Osteoblast (primary cell): ENCODE measurements around the gene ZC3H12C. TPM values are rescaled to one million over a fixed set of nuclear protein-coding genes. Genes with fewer than 3 reads are reported as not detected.

Source experiments
- DNase-seq: peaks from one replicate; pipeline ENCODE4 v3.0.0; 2011; ENCODE audit warnings: low spot score, mixed read lengths; ENCODE audit not compliant: insufficient read length; ENCODE audit errors: missing footprints
- H2AFZ ChIP-seq: 2 replicates; pipeline ENCODE4 v1.6.0; 2011; ENCODE audit warnings: mild to moderate bottlenecking, low read length
- H3K27ac ChIP-seq: 2 replicates; pipeline ENCODE4 v1.5.1; 2011; ENCODE audit warnings: mild to moderate bottlenecking, low read depth, low read length, moderate library complexity
- H3K27me3 ChIP-seq: 2 replicates; pipeline ENCODE4 v1.6.0; 2012; ENCODE audit warnings: mild to moderate bottlenecking, control low read depth, inconsistent platforms, low read length, moderate library complexity; ENCODE audit not compliant: insufficient read depth
- H3K36me3 ChIP-seq: 2 replicates; pipeline ENCODE4 v1.5.1; 2011; ENCODE audit warnings: mild to moderate bottlenecking, low read length, control low read depth, moderate library complexity; ENCODE audit not compliant: insufficient read depth
- H3K4me1 ChIP-seq: 2 replicates; pipeline ENCODE4 v1.5.1; 2011; ENCODE audit warnings: mild to moderate bottlenecking, low read length, control low read depth, moderate library complexity; ENCODE audit not compliant: insufficient read depth
- H3K4me2 ChIP-seq: 2 replicates; pipeline ENCODE4 v1.6.0; 2011; ENCODE audit warnings: mild to moderate bottlenecking, low read length; ENCODE audit not compliant: insufficient read depth
- H3K4me3 ChIP-seq: fragments of 200-600 bp; sonication (generic); 3 replicates; pipeline ENCODE4 v1.5.1; 2012; ENCODE audit warnings: mild to moderate bottlenecking, low read length, inconsistent platforms; ENCODE audit not compliant: insufficient read depth
- H3K79me2 ChIP-seq: 2 replicates; pipeline ENCODE4 v1.6.0; 2012; ENCODE audit warnings: mild to moderate bottlenecking, low read length, control low read depth, inconsistent platforms; ENCODE audit not compliant: insufficient read depth
- H3K9me3 ChIP-seq: 2 replicates; pipeline ENCODE4 v1.5.1; 2011; ENCODE audit warnings: low read depth, low read length, control low read depth
- H4K20me1 ChIP-seq: 2 replicates; pipeline ENCODE4 v1.6.0; 2012; ENCODE audit warnings: mild to moderate bottlenecking, low read length, control low read depth; ENCODE audit not compliant: insufficient read depth
- total RNA-seq: library from RNA; depleted of rRNA; stranded (reverse); fragments of >200 nt; gene quantifications from 2 replicates; pipeline ENCODE4 v1.2.3, GENCODE V29; 2012
- TF ChIP-seq, protein P1 (sequence below): IDR thresholded peaks from 2 replicates; pipeline ENCODE4 v1.5.1; 2011; ENCODE audit warnings: mild to moderate bottlenecking, low read depth, low read length, moderate library complexity; ENCODE audit errors: extremely low read depth

ZC3H12C gene
- total RNA-seq, 1 donor: 10.5 TPM

DNA sequence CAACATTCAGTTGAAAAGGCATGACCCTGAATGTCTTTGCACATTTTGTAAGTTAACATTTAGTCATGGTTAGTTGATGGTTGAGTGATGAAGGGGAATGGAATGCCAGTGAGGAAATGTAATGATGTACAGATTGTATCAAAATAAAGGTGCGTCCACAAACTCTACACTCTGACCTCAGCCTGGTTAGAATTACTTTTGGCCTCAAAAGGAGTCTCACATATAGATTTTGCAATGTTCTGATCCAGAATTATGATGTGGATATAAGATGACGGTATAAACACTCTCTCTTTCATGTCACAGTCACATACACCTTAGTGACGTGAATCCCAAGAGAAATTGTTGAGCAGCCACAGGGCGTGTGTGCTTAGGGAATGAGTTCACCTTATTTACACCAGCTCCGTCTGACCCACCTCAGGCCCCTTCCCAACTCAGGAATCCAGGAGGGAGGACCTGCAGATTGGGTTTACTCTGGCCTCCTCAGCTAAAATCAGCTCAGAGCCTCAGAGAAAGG is 103.1 kb downstream of the ZC3H12C start:
- TF ChIP-seq, protein P1, sequence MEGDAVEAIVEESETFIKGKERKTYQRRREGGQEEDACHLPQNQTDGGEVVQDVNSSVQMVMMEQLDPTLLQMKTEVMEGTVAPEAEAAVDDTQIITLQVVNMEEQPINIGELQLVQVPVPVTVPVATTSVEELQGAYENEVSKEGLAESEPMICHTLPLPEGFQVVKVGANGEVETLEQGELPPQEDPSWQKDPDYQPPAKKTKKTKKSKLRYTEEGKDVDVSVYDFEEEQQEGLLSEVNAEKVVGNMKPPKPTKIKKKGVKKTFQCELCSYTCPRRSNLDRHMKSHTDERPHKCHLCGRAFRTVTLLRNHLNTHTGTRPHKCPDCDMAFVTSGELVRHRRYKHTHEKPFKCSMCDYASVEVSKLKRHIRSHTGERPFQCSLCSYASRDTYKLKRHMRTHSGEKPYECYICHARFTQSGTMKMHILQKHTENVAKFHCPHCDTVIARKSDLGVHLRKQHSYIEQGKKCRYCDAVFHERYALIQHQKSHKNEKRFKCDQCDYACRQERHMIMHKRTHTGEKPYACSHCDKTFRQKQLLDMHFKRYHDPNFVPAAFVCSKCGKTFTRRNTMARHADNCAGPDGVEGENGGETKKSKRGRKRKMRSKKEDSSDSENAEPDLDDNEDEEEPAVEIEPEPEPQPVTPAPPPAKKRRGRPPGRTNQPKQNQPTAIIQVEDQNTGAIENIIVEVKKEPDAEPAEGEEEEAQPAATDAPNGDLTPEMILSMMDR: no peak
- H4K20me1 ChIP-seq: no peaks in the 10 kb centered on the region
- H3K27me3 ChIP-seq: no peaks in the 10 kb centered on the region
- no peaks in the 10 kb centered on the region for H3K36me3 ChIP-seq
- peak; percentile 58 for DNase-seq
- no peak overlapping the region for H2AFZ ChIP-seq
- H3K4me3 ChIP-seq: no peak overlapping the region
- H3K9me3 ChIP-seq: no peaks in the 10 kb centered on the region
- peak overlapping the region; percentile 21 for H3K4me2 ChIP-seq
- no peaks in the 10 kb centered on the region for H3K79me2 ChIP-seq
- H3K4me1 ChIP-seq: peaks cover 30% of the 10 kb centered on the region
- peak overlapping the region; percentile 11 for H3K27ac ChIP-seq

DNA sequence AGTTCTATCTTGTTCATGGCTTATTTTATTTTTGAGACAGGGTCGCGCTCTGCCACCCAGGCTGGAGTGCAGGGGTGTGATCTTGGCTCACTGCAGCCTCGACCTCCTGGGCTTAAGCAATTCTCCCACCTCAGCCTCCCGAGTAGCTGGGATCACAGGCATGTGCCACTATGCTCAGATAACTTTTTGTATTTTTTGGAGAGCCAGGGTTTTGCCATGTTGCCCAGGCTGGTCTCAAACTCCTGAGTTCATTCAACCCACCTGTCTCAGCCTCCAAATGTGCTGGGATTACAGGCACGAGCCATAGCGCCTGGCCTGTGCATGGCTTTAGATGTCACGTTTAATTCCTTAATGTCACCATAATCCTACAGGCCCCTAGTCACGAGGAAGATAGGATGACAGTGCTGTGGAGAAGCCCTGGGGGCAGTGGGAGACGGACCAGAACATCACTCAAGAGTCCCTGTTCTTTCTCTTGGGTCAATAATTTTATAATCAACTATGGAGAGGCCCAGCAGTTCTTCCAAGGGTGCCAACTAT is 103.8 kb downstream of the ZC3H12C start:
- Histone ChIP-seq H3K27me3 (no peaks in the 10 kb centered on the region), H3K79me2 (no peaks in the 10 kb centered on the region), H4K20me1 (no peaks in the 10 kb centered on the region), H3K4me1 (peaks cover 30% of the 10 kb centered on the region), H3K9me3 (no peaks in the 10 kb centered on the region), H3K4me2 (no peak overlapping the region), H3K4me3 (no peak overlapping the region), H2AFZ (no peak overlapping the region), H3K27ac (no peak overlapping the region), H3K36me3 (no peaks in the 10 kb centered on the region)
- TF ChIP-seq, protein P1: no peak
- no peak for DNase-seq

DNA sequence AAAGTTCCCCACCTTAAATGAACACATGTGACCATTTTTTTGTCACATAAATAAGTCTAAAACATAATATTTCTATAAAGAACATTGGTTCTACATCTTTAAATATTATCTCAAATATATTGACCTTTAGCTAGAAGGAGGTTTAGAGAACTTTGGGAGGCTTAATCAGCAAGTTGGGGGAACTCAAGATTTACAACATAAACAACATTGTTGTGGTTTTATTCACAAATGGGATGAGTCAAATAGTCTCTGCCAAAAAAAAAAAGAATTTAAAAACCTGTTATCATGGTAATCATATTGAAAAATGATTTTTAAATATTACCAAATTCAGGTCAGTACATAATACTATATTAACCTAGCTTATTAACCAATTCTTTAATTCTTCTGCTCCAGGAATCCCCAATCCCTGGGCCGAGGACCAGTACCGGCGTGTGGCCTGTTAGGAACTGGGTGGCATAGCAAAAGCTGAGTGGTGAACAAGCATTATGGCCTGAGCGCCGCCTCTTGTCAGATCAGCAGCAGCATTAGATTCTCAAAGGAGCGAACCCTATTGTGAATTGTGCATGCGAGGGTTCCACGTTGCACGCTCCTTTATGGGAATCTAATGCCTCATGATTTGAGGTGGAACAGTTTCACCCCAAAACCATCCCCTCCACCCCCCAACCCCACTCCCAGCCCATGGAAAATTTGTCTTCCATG is 105.0 kb downstream of the ZC3H12C start:
- no peaks in the 10 kb centered on the region for H3K27me3 ChIP-seq
- no peaks in the 10 kb centered on the region for H3K9me3 ChIP-seq
- H3K79me2 ChIP-seq: no peaks in the 10 kb centered on the region
- no peaks in the 10 kb centered on the region for H3K36me3 ChIP-seq
- no peak overlapping the region for H3K27ac ChIP-seq
- TF ChIP-seq, protein P1: no peak
- no peak overlapping the region for H3K4me3 ChIP-seq
- H4K20me1 ChIP-seq: no peaks in the 10 kb centered on the region
- H3K4me1 ChIP-seq: peaks cover 30% of the 10 kb centered on the region
- no peak overlapping the region for H2AFZ ChIP-seq
- no peak for DNase-seq
- H3K4me2 ChIP-seq: no peak overlapping the region

DNA sequence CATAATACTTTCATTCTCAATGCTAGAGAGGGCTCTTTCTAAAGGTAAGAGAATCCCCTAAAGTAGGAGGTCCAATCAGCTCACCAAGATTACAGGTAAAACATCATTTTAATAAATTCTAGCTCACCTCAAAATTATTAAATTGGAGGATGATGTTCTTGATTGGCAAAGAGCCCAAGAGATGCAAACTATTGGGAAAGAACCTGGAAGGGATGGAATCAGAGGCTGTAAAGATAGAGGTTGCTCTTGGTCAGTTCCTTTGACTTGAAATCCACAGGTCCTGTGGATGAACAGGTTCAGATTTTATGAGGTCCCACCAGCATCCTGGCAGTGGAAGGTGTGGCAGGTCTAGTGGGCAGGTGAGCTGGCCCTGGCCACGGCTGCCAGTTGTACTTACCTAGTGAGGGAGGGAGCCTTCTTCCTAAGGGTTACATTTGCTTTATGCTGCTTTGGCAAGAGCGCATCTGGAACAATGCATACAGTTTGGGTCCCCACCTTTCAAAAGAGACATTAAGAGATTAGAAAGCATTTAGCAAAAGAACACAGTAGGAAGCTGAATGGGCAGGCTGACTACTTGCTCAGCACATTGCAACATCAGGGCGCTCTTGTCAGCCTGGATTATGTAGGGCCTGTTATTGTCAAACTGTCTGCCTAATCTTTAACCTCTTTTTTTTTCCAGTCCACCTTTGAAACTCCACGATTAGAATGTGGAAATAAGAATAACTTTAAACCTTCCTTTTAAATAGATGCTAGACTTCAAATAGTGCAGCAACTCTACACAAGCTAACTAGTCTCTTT is 106.2 kb downstream of the ZC3H12C start:
- DNase-seq: no peak
- Histone ChIP-seq H3K4me3 (no peak overlapping the region), H3K36me3 (no peaks in the 10 kb centered on the region), H3K27ac (no peak overlapping the region), H2AFZ (no peak overlapping the region), H3K79me2 (no peaks in the 10 kb centered on the region), H3K9me3 (no peaks in the 10 kb centered on the region), H4K20me1 (no peaks in the 10 kb centered on the region), H3K27me3 (no peaks in the 10 kb centered on the region), H3K4me1 (peaks cover 26% of the 10 kb centered on the region), H3K4me2 (no peak overlapping the region)
- TF ChIP-seq, protein P1: no peak
